ENCODE results near the gene PIP5KL1. TPM values are rescaled to one million over a fixed set of nuclear protein-coding genes. Genes with fewer than 3 reads are reported as not detected.

The PIP5KL1 gene
- total RNA-seq, 2 experiments from 2014 or later: 0.95 to 4.4 TPM

GRCh38 chr9:127979333-127980059, 48.9 kb upstream of the PIP5KL1 start:
- Histone ChIP-seq H3K9me3 (ENCODE audit: low read length) (no peaks in the 10 kb centered on the region), H3K4me3 (ENCODE audit: low read depth, low read length, poor library complexity, severe bottlenecking) (peak overlapping the region; percentile 80), H3K9me2 (ENCODE audit: insufficient read depth, low read length) (no peaks in the 10 kb centered on the region), H3K4me2 (ENCODE audit: low read length) (peak overlapping the region; percentile 84), H3K36me3 (ENCODE audit: insufficient read depth, low read length) (peaks cover 51% of the 10 kb centered on the region), H2AFZ (ENCODE audit: low read length) (no peak overlapping the region), H4K20me1 (ENCODE audit: insufficient read depth, low read length) (peaks cover 33% of the 10 kb centered on the region; the same call in 1 of the 2 replicates), H3K27ac (ENCODE audit: low read depth, low read length, poor library complexity, severe bottlenecking) (peak overlapping the region; percentile 65), H3K4me1 (ENCODE audit: insufficient read depth, low read length, poor library complexity, severe bottlenecking) (peaks cover 68% of the 10 kb centered on the region), H3K79me2 (ENCODE audit: insufficient read depth, low read depth, low read length) (peaks cover 70% of the 10 kb centered on the region)
- intact Hi-C loops (cut with micrococcal nuclease; ENCODE audit: unreplicated experiment): loop anchor here (1.0 to 5.0 kb wide), 3 partner anchors 24 to 202 kb away; partner anchors contain the start of gene SH2D3C
- ChIA-PET CTCF (ENCODE audit: unreplicated experiment) (no interaction called here), POLR2A (interaction anchor here (0.5 to 3.3 kb wide), 4 partner anchors 8 to 59 kb away, joined by 3 to 19 read pairs (median 5); no protein-coding TSS in a partner anchor)
- BruUV-seq (replicated peaks): no TSS peak
- TF ChIP-seq EZH2phosphoT487 (IDR thresholded peaks at IDR 0.05; ENCODE audit: borderline replicate concordance, low read depth, low read length): no peak
- TF ChIP-seq CTCF (conservative IDR thresholded peaks at IDR 0.05; ENCODE audit: low read length): no peak
- DNase-seq (ENCODE audit: low spot score): peak; percentile 84

GRCh38 chr9:127979015-127979332, 48.4 kb upstream of the PIP5KL1 start:
- TF ChIP-seq CTCF (conservative IDR thresholded peaks at IDR 0.05; ENCODE audit: low read length) (no peak), EZH2phosphoT487 (IDR thresholded peaks at IDR 0.05; ENCODE audit: borderline replicate concordance, low read depth, low read length) (no peak)
- H3K9me3 ChIP-seq (ENCODE audit: low read length): no peaks in the 10 kb centered on the region
- intact Hi-C loops (cut with micrococcal nuclease; ENCODE audit: unreplicated experiment): loop anchor here (1.0 kb wide), 1 partner anchor 24 kb away; no protein-coding TSS in a partner anchor
- DNase-seq (ENCODE audit: low spot score): no peak
- peaks cover 75% of the 10 kb centered on the region for H3K79me2 ChIP-seq (ENCODE audit: insufficient read depth, low read depth, low read length)
- H3K9me2 ChIP-seq (ENCODE audit: insufficient read depth, low read length): no peaks in the 10 kb centered on the region
- H3K4me2 ChIP-seq (ENCODE audit: low read length): peak overlapping the region; percentile 84
- H3K4me3 ChIP-seq (ENCODE audit: low read depth, low read length, poor library complexity, severe bottlenecking): peak overlapping the region; percentile 80
- peaks cover 56% of the 10 kb centered on the region for H3K36me3 ChIP-seq (ENCODE audit: insufficient read depth, low read length)
- CTCF ChIA-PET (ENCODE audit: unreplicated experiment): no interaction called here
- no peak overlapping the region for H2AFZ ChIP-seq (ENCODE audit: low read length)
- no TSS peak for BruUV-seq (replicated peaks)
- peaks cover 33% of the 10 kb centered on the region; the same call in 1 of the 2 replicates for H4K20me1 ChIP-seq (ENCODE audit: insufficient read depth, low read length)
- peaks cover 68% of the 10 kb centered on the region for H3K4me1 ChIP-seq (ENCODE audit: insufficient read depth, low read length, poor library complexity, severe bottlenecking)
- H3K27ac ChIP-seq (ENCODE audit: low read depth, low read length, poor library complexity, severe bottlenecking): peak overlapping the region; percentile 65
- POLR2A ChIA-PET: interaction anchor here (0.5 to 1.1 kb wide), 5 partner anchors 13 to 310 kb away, joined by 3 to 7 read pairs (median 3); no protein-coding TSS in a partner anchor

Measured in OCI-LY7 (cell line).